ENCODE data around the gene HRH3.

The HRH3 gene

DNA sequence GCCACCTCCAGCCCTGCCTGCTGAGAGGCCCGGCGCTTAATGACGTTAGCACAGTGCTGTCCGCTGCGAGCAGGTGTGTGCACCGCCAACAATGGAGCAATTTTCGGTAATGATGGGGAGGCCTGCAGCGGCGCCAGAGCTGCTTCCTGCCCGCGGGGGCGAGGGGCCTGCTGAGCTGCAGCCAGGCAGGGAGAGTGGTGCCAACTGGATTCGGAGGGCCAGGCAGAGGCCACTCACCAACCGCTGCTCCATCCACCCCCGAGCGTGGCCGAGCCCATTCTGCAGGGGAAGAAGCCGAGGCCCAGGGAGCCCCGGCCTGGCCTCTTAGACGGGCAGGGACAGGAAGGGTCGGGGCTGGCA lies 9.6 kb downstream of the HRH3 start:
- Histone ChIP-seq H4K8ac (ENCODE audit: low read length) (no peak overlapping the region), H4K91ac (ENCODE audit: low read length) (no peak overlapping the region), H2AK5ac (ENCODE audit: low read length, severe bottlenecking) (no peak overlapping the region), H3K9me3 (ENCODE audit: control insufficient read depth, low read length) (no peaks in the 10 kb centered on the region), H3K14ac (ENCODE audit: low read length in 2 of 2) (no peak overlapping the region), H2BK120ac (ENCODE audit: low read depth, low read length) (no peak overlapping the region), H3K4me3 (ENCODE audit: insufficient read depth in 1 of 2, low read depth in 1 of 2, low read length in 2 of 2) (no peak overlapping the region), H3K79me1 (replicated peaks; ENCODE audit: low read length, poor library complexity, severe bottlenecking) (no peaks in the 10 kb centered on the region), H2AFZ (ENCODE audit: low read depth, low read length) (no peak overlapping the region), H3K4me1 (ENCODE audit: control insufficient read depth, insufficient read depth, low read depth, low read length) (peaks cover 4% of the 10 kb centered on the region), H3K27ac (ENCODE audit: low read length, poor library complexity, severe bottlenecking) (no peak overlapping the region), H3K4me2 (ENCODE audit: low read length, poor library complexity, severe bottlenecking) (no peak overlapping the region), H2BK12ac (ENCODE audit: low read length in 2 of 2) (no peak overlapping the region), H2BK5ac (ENCODE audit: low read depth, low read length, poor library complexity, severe bottlenecking) (no peak overlapping the region), H3K27me3 (ENCODE audit: control insufficient read depth in 1 of 2, insufficient read depth in 1 of 2, low read length in 2 of 2) (peaks cover 38 to 60% of the 10 kb centered on the region in 2 experiments), H3K18ac (ENCODE audit: low read depth in 1 of 2, low read length in 2 of 2) (no peak overlapping the region), H2BK15ac (ENCODE audit: low read depth, poor library complexity, severe bottlenecking) (no peak overlapping the region), H3K23ac (ENCODE audit: low read length in 2 of 2) (no peak overlapping the region), H3K4ac (ENCODE audit: low read depth in 1 of 2, low read length in 2 of 2) (no peak overlapping the region), H3K9ac (ENCODE audit: low read length) (no peak overlapping the region), H3K36me3 (ENCODE audit: control insufficient read depth in 1 of 2, insufficient read depth in 2 of 2, low read depth in 1 of 2, low read length in 2 of 2) (peaks cover 0 to 13% of the 10 kb centered on the region in 2 experiments)
- WGBS, result 85% methylated on average over 21 of the region's 21 CpGs
- DNase-seq, result no peak

DNA sequence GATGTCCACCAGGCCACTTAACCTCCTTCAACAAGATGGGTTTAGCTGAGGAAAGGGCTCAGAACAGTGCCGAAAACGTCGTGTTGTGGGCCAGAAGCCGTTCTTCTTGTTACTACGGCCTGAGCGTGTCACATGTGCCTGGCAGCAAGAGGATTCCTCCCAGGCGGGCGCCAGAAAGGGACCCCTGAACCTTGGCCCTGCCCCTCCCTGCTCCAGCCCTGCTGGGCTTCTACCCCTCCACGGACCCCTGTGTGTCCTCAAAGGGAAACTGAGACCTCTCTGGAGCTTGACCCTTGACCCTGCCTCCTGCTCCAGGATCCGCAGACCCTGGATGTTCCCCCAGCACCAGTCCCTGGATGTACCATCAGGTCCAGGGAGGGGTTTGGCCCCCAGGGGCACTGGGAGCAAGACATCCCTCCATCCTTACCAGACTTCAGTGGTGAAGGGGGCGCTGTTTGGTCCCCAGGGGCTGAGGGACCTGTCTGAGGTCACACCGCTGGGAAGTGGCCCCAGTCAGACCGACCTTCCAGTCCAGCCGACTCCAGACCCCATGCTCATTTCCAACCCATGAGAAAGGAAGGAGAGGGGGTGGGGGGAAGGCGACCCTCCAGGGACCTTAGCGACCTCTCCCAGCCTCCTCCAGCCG lies 10.1 kb downstream of the HRH3 start:
- H4K91ac ChIP-seq (ENCODE audit: low read length), result no peak overlapping the region
- no peak overlapping the region for H3K9ac ChIP-seq (ENCODE audit: low read length)
- peaks cover 0 to 14% of the 10 kb centered on the region in 2 experiments for H3K36me3 ChIP-seq (ENCODE audit: control insufficient read depth in 1 of 2, insufficient read depth in 2 of 2, low read depth in 1 of 2, low read length in 2 of 2)
- H4K8ac ChIP-seq (ENCODE audit: low read length), result no peak overlapping the region
- H3K4me2 ChIP-seq (ENCODE audit: low read length, poor library complexity, severe bottlenecking), result no peak overlapping the region
- H3K4ac ChIP-seq (ENCODE audit: low read depth in 1 of 2, low read length in 2 of 2), result no peak overlapping the region
- H3K18ac ChIP-seq (ENCODE audit: low read depth in 1 of 2, low read length in 2 of 2), result no peak overlapping the region
- no peaks in the 10 kb centered on the region for H3K79me1 ChIP-seq (replicated peaks; ENCODE audit: low read length, poor library complexity, severe bottlenecking)
- 82% methylated on average over 13 of the region's 17 CpGs for WGBS
- H2AK5ac ChIP-seq (ENCODE audit: low read length, severe bottlenecking), result no peak overlapping the region
- no peaks in the 10 kb centered on the region for H3K9me3 ChIP-seq (ENCODE audit: control insufficient read depth, low read length)
- peaks cover 4% of the 10 kb centered on the region for H3K4me1 ChIP-seq (ENCODE audit: control insufficient read depth, insufficient read depth, low read depth, low read length)
- H2BK5ac ChIP-seq (ENCODE audit: low read depth, low read length, poor library complexity, severe bottlenecking), result no peak overlapping the region
- no peak overlapping the region for H2BK12ac ChIP-seq (ENCODE audit: low read length in 2 of 2)
- H3K27ac ChIP-seq (ENCODE audit: low read length, poor library complexity, severe bottlenecking), result no peak overlapping the region
- H2AFZ ChIP-seq (ENCODE audit: low read depth, low read length), result no peak overlapping the region
- peaks cover 33 to 55% of the 10 kb centered on the region in 2 experiments for H3K27me3 ChIP-seq (ENCODE audit: control insufficient read depth in 1 of 2, insufficient read depth in 1 of 2, low read length in 2 of 2)
- no peak overlapping the region for H3K14ac ChIP-seq (ENCODE audit: low read length in 2 of 2)
- no peak overlapping the region for H2BK15ac ChIP-seq (ENCODE audit: low read depth, poor library complexity, severe bottlenecking)
- H3K4me3 ChIP-seq (ENCODE audit: insufficient read depth in 1 of 2, low read depth in 1 of 2, low read length in 2 of 2), result no peak overlapping the region
- H2BK120ac ChIP-seq (ENCODE audit: low read depth, low read length), result no peak overlapping the region
- peak overlapping the region in 1 of 2 experiments; percentile 14 for H3K23ac ChIP-seq (ENCODE audit: low read length in 2 of 2)
- no peak for DNase-seq

DNA sequence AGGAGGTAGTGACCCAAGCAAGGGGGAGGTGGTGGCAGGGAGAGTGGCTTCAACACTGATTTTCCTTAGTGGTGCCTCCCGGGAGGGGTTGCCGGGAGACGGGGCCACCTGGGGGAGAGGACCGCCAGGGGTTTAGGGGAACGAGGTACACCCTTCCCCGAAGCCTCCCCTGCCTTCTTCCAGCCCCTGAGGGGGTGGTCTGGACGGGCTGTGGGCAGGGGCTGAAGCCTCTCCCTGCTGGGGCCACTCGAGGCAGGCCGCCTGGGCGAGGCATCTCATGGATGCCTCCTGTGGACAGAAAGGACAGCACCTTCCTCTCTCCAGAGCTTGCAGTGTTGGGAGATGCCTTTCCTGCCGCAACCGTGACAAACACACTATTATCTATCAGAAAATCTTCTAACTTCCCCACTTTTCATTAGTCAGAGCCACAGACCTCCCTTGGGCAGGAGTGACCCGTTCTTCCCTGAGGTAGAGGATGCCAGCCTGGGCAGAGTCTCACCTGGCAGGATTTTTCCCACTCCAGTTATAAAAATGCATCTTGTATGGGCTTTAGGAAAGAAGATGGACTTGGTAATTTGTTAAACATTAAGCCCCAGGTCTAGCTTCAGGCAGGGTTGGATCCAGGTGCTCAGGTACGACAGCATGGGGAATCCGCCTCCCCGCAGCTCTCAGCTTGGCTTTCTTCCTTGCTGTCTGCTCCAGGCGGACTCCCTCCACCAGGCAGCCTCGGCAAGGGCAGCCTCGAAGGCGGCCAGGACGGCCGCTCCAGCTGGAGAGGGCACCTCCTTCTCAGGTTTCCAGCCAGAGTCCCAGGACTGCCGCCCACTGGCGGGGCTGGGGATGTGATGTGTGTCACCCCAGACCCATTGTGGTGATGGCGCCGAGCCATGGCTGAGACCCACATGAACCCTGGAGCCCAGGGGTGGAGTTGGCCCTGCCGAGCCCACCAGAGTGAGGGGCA lies 11.0 kb downstream of the HRH3 start:
- Histone ChIP-seq H3K4me1 (ENCODE audit: control insufficient read depth, insufficient read depth, low read depth, low read length) (peaks cover 4% of the 10 kb centered on the region), H2BK12ac (ENCODE audit: low read length in 2 of 2) (no peak overlapping the region), H4K91ac (ENCODE audit: low read length) (no peak overlapping the region), H2BK15ac (ENCODE audit: low read depth, poor library complexity, severe bottlenecking) (no peak overlapping the region), H3K36me3 (ENCODE audit: control insufficient read depth in 1 of 2, insufficient read depth in 2 of 2, low read depth in 1 of 2, low read length in 2 of 2) (peaks cover 0 to 14% of the 10 kb centered on the region in 2 experiments), H3K79me1 (replicated peaks; ENCODE audit: low read length, poor library complexity, severe bottlenecking) (peaks cover 2% of the 10 kb centered on the region), H3K14ac (ENCODE audit: low read length in 2 of 2) (no peak overlapping the region), H3K9me3 (ENCODE audit: control insufficient read depth, low read length) (no peaks in the 10 kb centered on the region), H4K8ac (ENCODE audit: low read length) (no peak overlapping the region), H3K4me3 (ENCODE audit: insufficient read depth in 1 of 2, low read depth in 1 of 2, low read length in 2 of 2) (no peak overlapping the region), H2BK120ac (ENCODE audit: low read depth, low read length) (no peak overlapping the region), H3K4ac (ENCODE audit: low read depth in 1 of 2, low read length in 2 of 2) (no peak overlapping the region), H3K18ac (ENCODE audit: low read depth in 1 of 2, low read length in 2 of 2) (no peak overlapping the region), H3K27me3 (ENCODE audit: control insufficient read depth in 1 of 2, insufficient read depth in 1 of 2, low read length in 2 of 2) (peaks cover 24 to 46% of the 10 kb centered on the region in 2 experiments), H2AK5ac (ENCODE audit: low read length, severe bottlenecking) (no peak overlapping the region), H3K9ac (ENCODE audit: low read length) (no peak overlapping the region), H3K27ac (ENCODE audit: low read length, poor library complexity, severe bottlenecking) (no peak overlapping the region), H2BK5ac (ENCODE audit: low read depth, low read length, poor library complexity, severe bottlenecking) (no peak overlapping the region), H3K23ac (ENCODE audit: low read length in 2 of 2) (peak overlapping the region in 1 of 2 experiments; percentile 14), H3K4me2 (ENCODE audit: low read length, poor library complexity, severe bottlenecking) (no peak overlapping the region), H2AFZ (ENCODE audit: low read depth, low read length) (no peak overlapping the region)
- no peak for DNase-seq
- 70% methylated on average over 27 of the region's 27 CpGs for WGBS

DNA sequence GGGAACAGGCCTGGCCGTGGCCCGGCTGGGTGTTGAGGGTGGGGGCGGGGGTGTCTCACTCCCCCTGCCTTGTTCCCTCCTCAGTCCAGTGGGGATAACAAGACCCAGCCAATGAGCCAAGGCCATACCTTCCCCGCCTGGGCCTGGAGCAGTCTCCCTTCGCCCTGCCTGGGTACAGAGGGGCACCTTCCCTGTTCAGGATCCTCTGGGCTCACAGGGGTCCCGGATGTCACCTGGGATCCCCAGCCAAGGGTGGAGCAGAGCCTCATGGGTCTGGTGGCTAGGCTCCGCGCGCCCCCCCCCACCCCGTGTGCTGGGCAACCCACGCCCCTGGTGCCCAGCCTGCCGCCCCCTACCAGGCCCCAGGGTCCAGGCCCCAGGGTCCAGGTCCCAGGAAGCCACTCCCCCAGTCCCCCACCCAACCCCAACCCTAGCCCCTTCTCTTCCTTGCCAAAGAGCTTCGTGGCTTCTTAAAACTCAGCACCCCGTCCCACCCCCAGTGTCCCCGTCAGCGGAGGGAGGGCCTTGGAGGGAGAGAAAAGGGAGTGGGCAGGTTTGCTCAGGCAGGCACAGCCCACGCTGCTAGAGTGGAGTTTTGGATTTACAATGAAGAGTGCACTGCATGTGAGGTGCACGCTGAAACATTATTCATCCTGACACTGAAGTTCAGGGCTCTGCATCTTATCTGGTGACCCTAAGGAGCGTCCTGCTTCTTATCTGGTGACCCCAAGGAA lies 11.8 kb downstream of the HRH3 start:
- Histone ChIP-seq H3K9ac (ENCODE audit: low read length) (no peak overlapping the region), H3K27ac (ENCODE audit: low read length, poor library complexity, severe bottlenecking) (no peak overlapping the region), H3K23ac (ENCODE audit: low read length in 2 of 2) (no peak overlapping the region), H3K79me1 (replicated peaks; ENCODE audit: low read length, poor library complexity, severe bottlenecking) (peaks cover 2% of the 10 kb centered on the region), H3K9me3 (ENCODE audit: control insufficient read depth, low read length) (no peaks in the 10 kb centered on the region), H3K14ac (ENCODE audit: low read length in 2 of 2) (no peak overlapping the region), H4K8ac (ENCODE audit: low read length) (no peak overlapping the region), H3K4me3 (ENCODE audit: insufficient read depth in 1 of 2, low read depth in 1 of 2, low read length in 2 of 2) (no peak overlapping the region), H2AK5ac (ENCODE audit: low read length, severe bottlenecking) (no peak overlapping the region), H2BK12ac (ENCODE audit: low read length in 2 of 2) (no peak overlapping the region), H4K91ac (ENCODE audit: low read length) (no peak overlapping the region), H3K4me1 (ENCODE audit: control insufficient read depth, insufficient read depth, low read depth, low read length) (peaks cover 8% of the 10 kb centered on the region), H3K36me3 (ENCODE audit: control insufficient read depth in 1 of 2, insufficient read depth in 2 of 2, low read depth in 1 of 2, low read length in 2 of 2) (peaks cover 6 to 21% of the 10 kb centered on the region in 2 experiments), H2AFZ (ENCODE audit: low read depth, low read length) (no peak overlapping the region), H2BK15ac (ENCODE audit: low read depth, poor library complexity, severe bottlenecking) (no peak overlapping the region), H3K4ac (ENCODE audit: low read depth in 1 of 2, low read length in 2 of 2) (no peak overlapping the region), H2BK120ac (ENCODE audit: low read depth, low read length) (no peak overlapping the region), H2BK5ac (ENCODE audit: low read depth, low read length, poor library complexity, severe bottlenecking) (no peak overlapping the region), H3K18ac (ENCODE audit: low read depth in 1 of 2, low read length in 2 of 2) (no peak overlapping the region), H3K4me2 (ENCODE audit: low read length, poor library complexity, severe bottlenecking) (no peak overlapping the region), H3K27me3 (ENCODE audit: control insufficient read depth in 1 of 2, insufficient read depth in 1 of 2, low read length in 2 of 2) (peaks cover 19 to 41% of the 10 kb centered on the region in 2 experiments)
- DNase-seq, result no peak
- WGBS, result 95% methylated on average over 13 of the region's 19 CpGs

Measured in mesenchymal stem cell (in vitro differentiated cells and primary cell).